IMR-90 (cell line): ENCODE measurements around the gene ENTPD1. TPM values are rescaled to one million over a fixed set of nuclear protein-coding genes. Genes with fewer than 3 reads are reported as not detected.

ENCODE experiments used
- ATAC-seq: fragments of 200-7000 bp; cut with Tn5 transposase; 2 replicates; pipeline ENCODE4 v1.9.1; 2020; ENCODE audit warnings: low read depth, mild to moderate bottlenecking, moderate library complexity
- BruUV-seq: library from RNA; stranded (reverse); fragments of 400-500 nt; replicated peaks from 2 replicates; lab custom pipeline; 2021; lab: Mats Ljungman, UMichigan
- CTCF ChIA-PET: fragments of 300-600 bp; formaldehyde crosslinking; extraction: SDS; loops from one replicate; lab custom pipeline; 2021; ENCODE audit warnings: antibody characterized with exemption; lab: Yijun Ruan, JAX
- POLR2A ChIA-PET: fragments of 300-600 bp; sonication (Branson Sonifier 250); formaldehyde crosslinking; loops from one replicate; lab custom pipeline; 2022; ENCODE audit warnings: antibody characterized with exemption; ENCODE audit not compliant: unreplicated experiment; lab: Charles Lee
- DNase-seq: peaks from one replicate; pipeline ENCODE4 v3.0.0; 2013
- H2AFZ ChIP-seq: replicated peaks from 2 replicates; pipeline ENCODE3; 2013; ENCODE audit warnings: low read length, mild to moderate bottlenecking; ENCODE audit not compliant: poor library complexity
- H2AK5ac ChIP-seq: 2 replicates; pipeline ENCODE4 v1.6.1; 2013; ENCODE audit warnings: low read depth, low read length, inconsistent platforms
- H2AK9ac ChIP-seq: replicated peaks from 2 replicates; pipeline ENCODE3; 2013; ENCODE audit warnings: mild to moderate bottlenecking, low read depth, low read length, moderate library complexity; ENCODE audit not compliant: poor library complexity
- H2BK120ac ChIP-seq: 2 replicates; pipeline ENCODE4 v1.6.1; 2013; ENCODE audit warnings: low read depth, low read length, inconsistent platforms
- H2BK15ac ChIP-seq: 3 replicates; pipeline ENCODE4 v1.6.1; 2013; ENCODE audit warnings: low read depth, low read length, inconsistent platforms
- H2BK20ac ChIP-seq: 2 replicates; pipeline ENCODE4 v1.6.1; 2013; ENCODE audit warnings: low read depth, mild to moderate bottlenecking, inconsistent platforms, low read length, moderate library complexity
- H2BK5ac ChIP-seq: 2 replicates; pipeline ENCODE4 v1.6.1; 2013; ENCODE audit warnings: mild to moderate bottlenecking, low read depth, low read length, inconsistent platforms; ENCODE audit not compliant: poor library complexity, severe bottlenecking
- H3K14ac ChIP-seq: replicated peaks from 2 replicates; pipeline ENCODE4 v1.6.1; 2013; ENCODE audit warnings: low read depth, low read length, inconsistent platforms
- H3K18ac ChIP-seq: 2 replicates; pipeline ENCODE4 v1.6.1; 2013; ENCODE audit warnings: low read depth, low read length, control low read depth
- H3K23ac ChIP-seq: 2 replicates; pipeline ENCODE4 v1.6.1; 2013; ENCODE audit warnings: low read depth, low read length, inconsistent platforms
- H3K27ac ChIP-seq: 2 replicates; pipeline ENCODE4 v1.5.1; 2013; ENCODE audit warnings: mild to moderate bottlenecking, control low read depth, low read length; ENCODE audit not compliant: insufficient read depth
- H3K27me3 ChIP-seq: 2 replicates; pipeline ENCODE4 v1.6.1; 2013; ENCODE audit warnings: low read length; ENCODE audit not compliant: control insufficient read depth, insufficient read depth
- H3K36me3 ChIP-seq: 2 replicates; pipeline ENCODE4 v1.6.1; 2013; ENCODE audit warnings: low read length, mixed read lengths; ENCODE audit not compliant: control insufficient read depth, insufficient read depth
- H3K4ac ChIP-seq: 2 replicates; pipeline ENCODE4 v1.6.1; 2013; ENCODE audit warnings: low read depth, low read length, inconsistent platforms
- H3K4me1 ChIP-seq: 2 replicates; pipeline ENCODE4 v1.6.1; 2013; ENCODE audit warnings: low read length, mixed read lengths; ENCODE audit not compliant: control insufficient read depth, insufficient read depth
- H3K4me2 ChIP-seq: 2 replicates; pipeline ENCODE4 v1.6.1; 2013; ENCODE audit warnings: low read depth, mild to moderate bottlenecking, control low read depth, low read length, moderate library complexity
- H3K4me3 ChIP-seq: 2 replicates; pipeline ENCODE4 v1.5.1; 2013; ENCODE audit warnings: low read depth, mild to moderate bottlenecking, control low read depth, low read length, moderate library complexity; ENCODE audit not compliant: insufficient read depth
- H3K56ac ChIP-seq: 2 replicates; pipeline ENCODE4 v1.6.1; 2013; ENCODE audit warnings: low read length, inconsistent platforms; ENCODE audit not compliant: insufficient read depth; ENCODE audit errors: extremely low read depth
- H3K79me1 ChIP-seq, 2 experiments: 2 replicates each; pipeline ENCODE4 v1.6.1; 2013; ENCODE audit warnings: low read length in 2 of 2, inconsistent platforms in 1 of 2, low read depth in 1 of 2
- H3K9ac ChIP-seq: 2 replicates; pipeline ENCODE4 v1.6.1; 2013; ENCODE audit warnings: low read depth, low read length, control low read depth
- H3K9me1 ChIP-seq: 2 replicates; pipeline ENCODE4 v1.6.1; 2013; ENCODE audit warnings: low read length, inconsistent platforms; ENCODE audit not compliant: insufficient read depth
- H3K9me3 ChIP-seq: 2 replicates; pipeline ENCODE4 v1.6.1; 2013; ENCODE audit warnings: low read length; ENCODE audit not compliant: control insufficient read depth, insufficient read depth
- H4K20me1 ChIP-seq: 2 replicates; pipeline ENCODE4 v1.6.1; 2013; ENCODE audit warnings: low read length, inconsistent platforms; ENCODE audit not compliant: insufficient read depth
- H4K5ac ChIP-seq: 2 replicates; pipeline ENCODE4 v1.6.1; 2013; ENCODE audit warnings: mild to moderate bottlenecking, low read depth, low read length, control low read depth
- H4K8ac ChIP-seq, 2 experiments: 2 replicates each; pipeline ENCODE4 v1.6.1; 2013; ENCODE audit warnings: low read depth in 2 of 2, low read length in 2 of 2, control low read depth in 1 of 2, inconsistent platforms in 1 of 2
- H4K91ac ChIP-seq: 2 replicates; pipeline ENCODE4 v1.6.1; 2013; ENCODE audit warnings: low read depth, low read length, inconsistent platforms; ENCODE audit not compliant: insufficient read depth
- BHLHE40 ChIP-seq: fragments of 150-350 bp; IDR thresholded peaks from 2 replicates; pipeline ENCODE4 v1.6.1; 2016; ENCODE audit warnings: mild to moderate bottlenecking, low read depth, low read length
- CEBPB ChIP-seq: IDR thresholded peaks from 2 replicates; pipeline ENCODE4 v1.6.1; 2012; ENCODE audit warnings: low read depth, low read length, improper control_type of control experiment
- CHD1 ChIP-seq: IDR thresholded peaks from 2 replicates; pipeline ENCODE4 v1.6.1; 2012; ENCODE audit warnings: low read depth, low read length, improper control_type of control experiment
- CTCF ChIP-seq: conservative IDR thresholded peaks from 2 replicates; pipeline ENCODE4 v1.5.1; 2012; ENCODE audit warnings: mild to moderate bottlenecking, low read depth, low read length, improper control_type of control experiment
- FOS ChIP-seq: fragments of 150-350 bp; IDR thresholded peaks from 2 replicates; pipeline ENCODE4 v1.6.1; 2016; ENCODE audit warnings: low read depth, low read length
- MAFK ChIP-seq: IDR thresholded peaks from 2 replicates; pipeline ENCODE4 v1.6.1; 2012; ENCODE audit warnings: low read depth, low read length, improper control_type of control experiment
- MAZ ChIP-seq: IDR thresholded peaks from 2 replicates; pipeline ENCODE4 v1.6.1; 2012; ENCODE audit warnings: low read depth, mild to moderate bottlenecking, low read length, improper control_type of control experiment, moderate library complexity, borderline replicate concordance
- MXI1 ChIP-seq: IDR thresholded peaks from 2 replicates; pipeline ENCODE4 v1.6.1; 2012; ENCODE audit warnings: low read depth, mild to moderate bottlenecking, low read length, moderate library complexity, borderline replicate concordance
- NFE2L2 ChIP-seq: fragments of 150-350 bp; IDR thresholded peaks from 2 replicates; pipeline ENCODE4 v1.6.1; 2016; ENCODE audit warnings: low read depth, mild to moderate bottlenecking, low read length
- POLR2A ChIP-seq: IDR thresholded peaks from 2 replicates; pipeline ENCODE4 v1.6.1; 2012; ENCODE audit warnings: mild to moderate bottlenecking, low read depth, low read length
- RAD21 ChIP-seq: IDR thresholded peaks from 2 replicates; pipeline ENCODE4 v1.6.1; 2012; ENCODE audit warnings: low read length, improper control_type of control experiment
- RCOR1 ChIP-seq: IDR thresholded peaks from 2 replicates; pipeline ENCODE4 v1.6.1; 2012; ENCODE audit warnings: mild to moderate bottlenecking, low read length, improper control_type of control experiment; ENCODE audit not compliant: insufficient replicate concordance
- RFX5 ChIP-seq: IDR thresholded peaks from 2 replicates; pipeline ENCODE4 v1.8.0; 2012; ENCODE audit warnings: low read depth, mild to moderate bottlenecking, low read length, moderate library complexity
- SMC3 ChIP-seq: fragments of 150-350 bp; IDR thresholded peaks from 2 replicates; pipeline ENCODE4 v1.6.1; 2016; ENCODE audit warnings: low read depth, mild to moderate bottlenecking, antibody characterized with exemption, low read length, moderate library complexity
- dilution Hi-C: fragments of 300-500 bp; cut with HindIII; formaldehyde crosslinking; loops from one replicate; pipeline ENCODE4 v1.14.3; 2018; ENCODE audit warnings: low sequenced_read_pairs; ENCODE audit not compliant: unreplicated experiment
- in situ Hi-C: fragments of 300-500 bp; cut with MboI; formaldehyde crosslinking; loops from 3 replicates; pipeline ENCODE4 v1.14.3; 2019; ENCODE audit warnings: low sequenced_read_pairs, inconsistent platforms, mixed read lengths
- intact Hi-C: fragments of 100-400 bp; cut with micrococcal nuclease; formaldehyde crosslinking; loops from 2 replicates; pipeline ENCODE4 v1.10.0; 2022
- polyA plus RNA-seq, 3 experiments: library from polyadenylated mRNA; depleted of rRNA; stranded (reverse); fragments of >200 nt; gene quantifications; 2 replicates each; pipeline ENCODE4 v1.2.3, GENCODE V29; 2012; ENCODE audit warnings: low replicate concordance in 1 of 3
- total RNA-seq: library from RNA; depleted of rRNA; stranded (reverse); fragments of >200 nt; gene quantifications from 2 replicates; pipeline ENCODE4 v1.2.3, GENCODE V29; 2012
- TF ChIP-seq, protein P1 (sequence below): fragments of 150-350 bp; IDR thresholded peaks from 2 replicates; pipeline ENCODE4 v1.6.1; 2016; ENCODE audit warnings: low read depth, mild to moderate bottlenecking, low read length, moderate library complexity, borderline replicate concordance
- TF ChIP-seq, protein P2 (sequence below): fragments of 150-350 bp; IDR thresholded peaks from 2 replicates; pipeline ENCODE4 v1.6.1; 2017; ENCODE audit warnings: mild to moderate bottlenecking, antibody characterized with exemption, low read length, low read depth

The ENTPD1 gene
- total and polyA plus RNA-seq, 2 of the 4 experiments (the other 2 are of a cell fraction), result under 0.01 TPM; not detected in 1

DNA sequence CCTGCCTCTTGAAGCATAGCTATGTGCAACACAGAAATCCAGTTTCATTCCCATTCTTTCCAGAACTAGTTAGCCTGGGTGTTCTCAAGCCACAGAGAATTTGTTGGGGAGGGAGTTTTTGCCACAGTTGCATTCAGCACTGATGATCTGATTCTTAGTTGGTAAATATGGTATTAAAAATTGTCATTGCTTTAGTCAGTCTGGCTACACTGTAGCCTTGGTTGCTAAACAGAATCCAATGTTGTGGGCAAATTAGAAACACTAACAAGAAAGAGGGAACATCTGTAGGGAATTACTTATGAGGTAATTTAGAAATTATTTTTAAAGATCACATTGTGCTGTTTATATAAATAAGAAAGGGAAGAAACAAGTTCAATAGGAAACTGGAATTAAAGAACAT, 94.8 kb downstream of the ENTPD1 start:
- Histone ChIP-seq H3K9me1 (no peaks in the 10 kb centered on the region), H3K56ac (no peak overlapping the region), H4K20me1 (no peaks in the 10 kb centered on the region), H2BK15ac (no peak overlapping the region), H3K27me3 (no peaks in the 10 kb centered on the region), H4K91ac (no peak overlapping the region), H2AK5ac (no peak overlapping the region), H4K8ac (no peak overlapping the region), H3K27ac (no peak overlapping the region), H2AK9ac (no peak overlapping the region), H4K5ac (no peak overlapping the region), H2BK120ac (no peak overlapping the region), H3K4me2 (no peak overlapping the region), H2BK5ac (no peak overlapping the region), H3K18ac (no peak overlapping the region), H3K23ac (no peak overlapping the region), H3K79me1 (no peaks in the 10 kb centered on the region), H3K4ac (no peak overlapping the region), H2AFZ (no peak overlapping the region), H3K14ac (no peak overlapping the region), H3K9me3 (no peaks in the 10 kb centered on the region), H3K36me3 (no peaks in the 10 kb centered on the region), H3K4me1 (no peaks in the 10 kb centered on the region), H3K9ac (no peak overlapping the region), H2BK20ac (no peak overlapping the region), H3K4me3 (no peak overlapping the region)
- dilution Hi-C loops (no loop called here), in situ Hi-C loops (no loop called here), intact Hi-C loops (no loop called here)
- ATAC-seq, result no peak
- no peak for DNase-seq
- TF ChIP-seq FOS (no peak), MXI1 (no peak), MAZ (no peak), CTCF (no peak), RFX5 (no peak), POLR2A (no peak), BHLHE40 (no peak), RAD21 (no peak), RCOR1 (no peak), SMC3 (no peak), NFE2L2 (no peak), CEBPB (no peak), CHD1 (no peak), MAFK (no peak)
- TF ChIP-seq, protein P1, sequence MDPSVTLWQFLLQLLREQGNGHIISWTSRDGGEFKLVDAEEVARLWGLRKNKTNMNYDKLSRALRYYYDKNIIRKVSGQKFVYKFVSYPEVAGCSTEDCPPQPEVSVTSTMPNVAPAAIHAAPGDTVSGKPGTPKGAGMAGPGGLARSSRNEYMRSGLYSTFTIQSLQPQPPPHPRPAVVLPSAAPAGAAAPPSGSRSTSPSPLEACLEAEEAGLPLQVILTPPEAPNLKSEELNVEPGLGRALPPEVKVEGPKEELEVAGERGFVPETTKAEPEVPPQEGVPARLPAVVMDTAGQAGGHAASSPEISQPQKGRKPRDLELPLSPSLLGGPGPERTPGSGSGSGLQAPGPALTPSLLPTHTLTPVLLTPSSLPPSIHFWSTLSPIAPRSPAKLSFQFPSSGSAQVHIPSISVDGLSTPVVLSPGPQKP, result no peak
- TF ChIP-seq, protein P2, sequence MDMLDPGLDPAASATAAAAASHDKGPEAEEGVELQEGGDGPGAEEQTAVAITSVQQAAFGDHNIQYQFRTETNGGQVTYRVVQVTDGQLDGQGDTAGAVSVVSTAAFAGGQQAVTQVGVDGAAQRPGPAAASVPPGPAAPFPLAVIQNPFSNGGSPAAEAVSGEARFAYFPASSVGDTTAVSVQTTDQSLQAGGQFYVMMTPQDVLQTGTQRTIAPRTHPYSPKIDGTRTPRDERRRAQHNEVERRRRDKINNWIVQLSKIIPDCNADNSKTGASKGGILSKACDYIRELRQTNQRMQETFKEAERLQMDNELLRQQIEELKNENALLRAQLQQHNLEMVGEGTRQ, result no peak
- ChIA-PET CTCF (interaction anchor here (0.5 to 1.4 kb wide), 2 partner anchors 18 to 157 kb away, joined by 3 to 9 read pairs; partner anchors contain the start of gene TCTN3), POLR2A (no interaction called here)
- BruUV-seq, result no TSS peak
